ENCODE results near the gene OXLD1. TPM values are rescaled to one million over a fixed set of nuclear protein-coding genes. Genes with fewer than 3 reads are reported as not detected.

Gene OXLD1
- polyA plus RNA-seq, 4 donors, result 14.6 to 28.2 (median 19.5) TPM

DNA sequence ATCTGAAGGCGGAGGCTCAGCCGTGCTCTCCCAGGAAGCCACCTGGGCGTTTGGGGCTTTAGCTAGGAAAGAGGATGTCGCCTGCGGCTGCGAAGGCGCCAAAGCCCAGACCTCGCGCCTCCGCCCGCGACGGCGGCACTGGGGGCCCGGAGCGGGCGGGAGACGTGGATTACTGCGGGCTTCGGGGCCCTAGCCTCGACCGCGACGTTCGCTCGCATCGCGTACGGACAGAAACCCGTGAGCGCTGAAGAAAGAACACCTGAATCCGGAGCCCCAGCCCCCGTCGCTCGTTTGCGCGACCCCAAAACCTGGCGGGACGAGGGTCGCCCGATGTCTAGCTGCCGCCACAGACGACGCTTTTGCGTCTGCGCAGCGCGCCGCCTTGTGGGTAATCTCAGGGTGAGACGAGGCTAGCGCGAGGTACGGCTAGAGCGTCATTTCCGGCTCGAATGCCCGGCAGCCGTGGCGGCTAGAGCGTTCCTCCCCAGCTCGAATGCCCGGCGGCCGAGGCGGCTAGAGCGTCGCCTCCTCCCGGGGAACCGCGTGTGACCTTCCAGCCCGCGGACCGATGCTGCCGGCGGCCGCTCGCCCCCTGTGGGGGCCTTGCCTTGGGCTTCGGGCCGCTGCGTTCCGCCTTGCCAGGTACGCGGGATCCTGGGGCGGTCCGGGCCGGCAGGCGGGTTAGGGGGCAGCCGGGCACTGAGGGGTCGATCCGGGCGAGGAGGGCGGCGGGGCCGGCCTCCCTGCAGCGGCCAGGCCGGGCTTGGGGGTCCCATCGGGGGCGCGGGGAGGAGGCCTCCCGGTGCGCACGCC lies 36.7 kb upstream of the OXLD1 start, which contains the start of gene MRPL12:
Gene MRPL12, plus strand, starts transcription at position 434 of the 813 bp plus-strand sequence. Its CDS starts 135 bp downstream, at position 569.
- DNase-seq (ENCODE audit: low read depth in 4 of 4, low spot score in 2 of 4), result peak in 3 of 4 donors; percentile 72 to 92 (median 85)

DNA sequence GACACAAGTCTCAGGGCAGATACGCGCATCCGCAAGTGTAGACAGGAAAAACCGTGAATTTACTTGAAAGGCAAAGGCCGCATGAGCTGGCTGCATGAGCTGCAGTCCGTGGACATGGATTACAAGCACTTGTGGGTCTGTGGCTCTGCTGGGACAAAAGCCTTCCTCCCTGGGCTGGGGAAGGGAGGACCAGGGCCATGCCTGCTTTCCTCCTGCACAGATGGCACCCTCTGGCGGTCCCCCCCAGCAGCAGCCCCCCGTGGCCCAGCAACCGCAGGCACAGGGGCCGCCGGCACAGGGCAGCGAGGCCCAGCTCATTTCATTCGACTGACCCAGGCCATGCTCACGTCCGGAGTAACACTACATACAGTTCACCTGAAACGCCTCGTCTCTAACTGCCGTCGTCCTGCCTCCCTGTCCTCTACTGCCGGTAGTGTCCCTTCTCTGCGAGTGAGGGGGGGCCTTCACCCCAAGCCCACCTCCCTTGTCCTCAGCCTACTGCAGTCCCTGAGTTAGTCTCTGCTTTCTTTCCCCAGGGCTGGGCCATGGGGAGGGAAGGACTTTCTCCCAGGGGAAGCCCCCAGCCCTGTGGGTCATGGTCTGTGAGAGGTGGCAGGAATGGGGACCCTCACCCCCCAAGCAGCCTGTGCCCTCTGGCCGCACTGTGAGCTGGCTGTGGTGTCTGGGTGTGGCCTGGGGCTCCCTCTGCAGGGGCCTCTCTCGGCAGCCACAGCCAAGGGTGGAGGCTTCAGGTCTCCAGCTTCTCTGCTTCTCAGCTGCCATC lies 35.1 kb upstream of the OXLD1 start:
- DNase-seq (ENCODE audit: low read depth in 4 of 4, low spot score in 2 of 4), result no peak

- no peak for DNase-seq (ENCODE audit: low read depth in 4 of 4, low spot score in 2 of 4)
These were observed 34.2 kb upstream of the OXLD1 start for GRCh38 chr17:81700353-81701287.

DNA sequence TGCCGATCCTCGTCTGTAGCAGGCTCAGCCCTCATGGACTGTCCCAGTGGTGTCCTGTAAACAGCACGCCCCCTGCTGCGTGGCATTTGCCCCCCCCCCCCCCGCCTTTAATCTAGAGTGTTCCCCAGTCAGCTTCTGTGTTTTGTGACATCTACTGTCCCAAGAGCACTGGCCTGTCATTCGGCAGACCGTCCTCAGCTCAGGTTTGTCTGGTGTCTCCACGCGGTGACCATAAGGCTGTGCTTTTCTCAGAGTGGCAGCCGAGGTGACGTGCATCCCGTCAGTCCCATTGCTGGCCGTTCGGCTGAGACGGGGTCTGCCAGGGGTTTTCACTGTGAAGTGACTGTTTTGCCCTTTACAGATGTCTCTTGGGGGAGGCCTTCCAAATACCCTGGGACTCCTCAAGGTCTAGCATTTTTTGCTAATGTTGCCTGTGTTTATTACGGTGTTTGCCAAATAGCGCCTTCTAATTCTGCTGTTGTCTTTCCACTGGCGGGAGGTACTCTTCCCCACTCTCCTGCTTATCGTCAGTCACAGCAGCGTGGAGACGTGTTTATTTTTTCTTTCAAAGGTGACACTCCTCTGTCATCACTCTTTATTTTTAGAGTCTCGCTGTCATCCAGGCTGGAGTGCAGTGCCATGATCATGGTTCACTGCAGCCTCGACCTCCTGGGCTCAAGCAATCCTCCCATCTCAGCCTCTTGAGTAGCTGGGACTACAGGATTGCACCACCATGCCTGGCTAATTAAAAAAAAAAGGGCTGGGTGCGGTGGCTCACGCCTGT lies 31.0 kb upstream of the OXLD1 start:
- no peak for DNase-seq (ENCODE audit: low read depth in 4 of 4, low spot score in 2 of 4)

DNA sequence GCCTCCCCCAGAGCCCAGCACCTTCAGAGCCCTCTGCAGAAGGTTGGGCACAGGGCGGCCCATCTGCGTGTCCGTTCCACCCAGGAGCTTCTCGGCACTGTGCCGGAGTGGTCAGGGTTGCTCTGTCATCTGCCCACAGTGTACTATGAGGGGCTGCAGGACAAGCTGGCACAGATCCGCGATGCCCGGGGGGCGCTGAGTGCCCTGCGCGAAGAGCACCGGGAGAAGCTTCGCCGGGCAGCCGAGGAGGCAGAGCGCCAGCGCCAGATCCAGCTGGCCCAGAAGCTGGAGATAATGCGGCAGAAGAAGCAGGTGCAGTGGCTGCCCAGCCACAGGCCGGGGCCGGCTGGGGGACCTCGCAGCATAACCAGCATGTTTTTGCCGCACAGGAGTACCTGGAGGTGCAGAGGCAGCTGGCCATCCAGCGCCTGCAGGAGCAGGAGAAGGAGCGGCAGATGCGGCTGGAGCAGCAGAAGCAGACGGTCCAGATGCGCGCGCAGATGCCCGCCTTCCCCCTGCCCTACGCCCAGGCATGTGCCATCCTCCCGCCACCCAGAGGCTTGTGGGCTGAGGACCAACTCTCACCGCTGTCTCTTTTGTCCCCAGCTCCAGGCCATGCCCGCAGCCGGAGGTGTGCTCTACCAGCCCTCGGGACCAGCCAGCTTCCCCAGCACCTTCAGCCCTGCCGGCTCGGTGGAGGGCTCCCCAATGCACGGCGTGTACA lies 30.0 kb upstream of the OXLD1 start:
- no peak for DNase-seq (ENCODE audit: low read depth in 4 of 4, low spot score in 2 of 4)

GRCh38 chr17:81695801-81696200 lies 29.4 kb upstream of the OXLD1 start:
- DNase-seq (ENCODE audit: low read depth in 4 of 4, low spot score in 2 of 4), result no peak

GRCh38 chr17:81695211-81695610 lies 28.8 kb upstream of the OXLD1 start:
- no peak for DNase-seq (ENCODE audit: low read depth in 4 of 4, low spot score in 2 of 4)

GRCh38 chr17:81694810-81695209 lies 28.4 kb upstream of the OXLD1 start:
- DNase-seq (ENCODE audit: low read depth in 4 of 4, low spot score in 2 of 4), result no peak

DNA sequence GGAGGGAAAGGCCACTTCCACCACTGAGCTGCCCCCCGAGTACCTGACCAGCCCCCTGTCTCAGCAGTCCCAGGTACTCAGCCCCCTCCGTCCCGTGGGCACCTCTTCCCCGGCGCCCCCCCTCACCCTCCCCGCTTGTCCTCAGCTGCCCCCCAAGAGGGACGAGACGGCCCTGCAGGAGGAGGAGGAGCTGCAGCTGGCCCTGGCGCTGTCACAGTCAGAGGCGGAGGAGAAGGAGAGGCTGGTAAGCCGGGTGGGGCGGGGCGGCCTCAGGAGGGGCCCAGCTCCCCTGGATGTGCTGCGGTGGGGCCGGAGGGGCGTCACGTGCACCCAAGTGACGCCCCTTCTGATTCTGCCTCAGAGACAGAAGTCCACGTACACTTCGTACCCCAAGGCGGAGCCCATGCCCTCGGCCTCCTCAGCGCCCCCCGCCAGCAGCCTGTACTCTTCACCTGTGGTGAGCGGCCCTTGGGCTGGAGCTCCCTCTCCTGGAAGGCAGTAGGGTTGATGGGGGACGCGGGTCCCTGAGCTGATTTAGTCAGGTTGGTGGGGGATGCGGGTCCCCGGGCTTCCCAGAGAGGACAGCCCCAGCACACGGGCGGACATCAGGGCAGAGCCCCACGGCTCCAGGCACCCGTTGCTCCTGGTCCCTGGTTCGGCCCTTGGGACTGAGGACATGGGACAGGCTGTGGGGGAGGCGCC lies 27.3 kb upstream of the OXLD1 start:
- no peak for DNase-seq (ENCODE audit: low read depth in 4 of 4, low spot score in 2 of 4)

- DNase-seq (ENCODE audit: low read depth in 4 of 4, low spot score in 2 of 4), result no peak
These were observed 25.2 kb upstream of the OXLD1 start for GRCh38 chr17:81691608-81692007.

GRCh38 chr17:81691196-81691595 lies 24.8 kb upstream of the OXLD1 start:
- no peak for DNase-seq (ENCODE audit: low read depth in 4 of 4, low spot score in 2 of 4)

DNA sequence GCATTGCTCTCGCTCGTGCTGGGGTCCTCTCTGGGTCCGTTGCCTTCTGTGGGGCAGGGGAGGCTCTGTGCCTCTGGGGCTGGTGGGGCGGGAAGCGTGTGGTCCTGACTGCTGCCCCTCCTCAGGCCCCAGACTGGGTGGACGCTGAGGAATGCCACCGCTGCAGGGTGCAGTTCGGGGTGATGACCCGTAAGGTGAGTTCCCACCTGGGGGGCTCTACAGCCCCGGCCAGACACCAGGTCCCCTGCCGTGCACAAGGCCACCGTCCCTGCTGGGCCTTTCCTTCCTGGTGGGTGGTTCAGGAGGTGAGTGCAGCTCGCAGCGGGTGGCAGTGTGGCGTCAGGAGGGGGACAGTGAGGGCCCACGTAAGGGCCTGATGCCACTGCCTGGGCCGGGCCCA lies 24.1 kb upstream of the OXLD1 start:
- no peak for DNase-seq (ENCODE audit: low read depth in 4 of 4, low spot score in 2 of 4)

GRCh38 chr17:81690066-81690465 lies 23.7 kb upstream of the OXLD1 start:
- DNase-seq (ENCODE audit: low read depth in 4 of 4, low spot score in 2 of 4), result no peak

DNA sequence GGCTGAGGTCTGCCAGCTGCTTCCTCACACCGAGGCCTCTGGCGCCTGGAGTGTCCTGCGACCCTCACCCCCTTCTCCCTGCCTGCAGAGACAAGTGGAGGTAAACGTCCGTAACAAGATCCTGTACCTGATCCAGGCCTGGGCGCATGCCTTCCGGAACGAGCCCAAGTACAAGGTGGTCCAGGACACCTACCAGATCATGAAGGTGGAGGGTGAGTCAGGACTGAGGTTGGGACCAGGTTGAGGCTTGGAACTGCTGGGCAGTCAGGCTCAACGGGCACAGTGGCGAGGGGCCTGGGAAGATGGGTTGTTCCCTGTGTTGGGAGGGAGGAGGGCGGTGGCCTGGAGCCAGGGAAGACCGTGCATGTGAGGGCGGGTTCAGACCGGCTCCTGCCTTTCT lies 22.2 kb upstream of the OXLD1 start:
- DNase-seq (ENCODE audit: low read depth in 4 of 4, low spot score in 2 of 4), result no peak

GRCh38 chr17:81687770-81688541 lies 21.6 kb upstream of the OXLD1 start:
- DNase-seq (ENCODE audit: low read depth in 4 of 4, low spot score in 2 of 4), result no peak

DNA sequence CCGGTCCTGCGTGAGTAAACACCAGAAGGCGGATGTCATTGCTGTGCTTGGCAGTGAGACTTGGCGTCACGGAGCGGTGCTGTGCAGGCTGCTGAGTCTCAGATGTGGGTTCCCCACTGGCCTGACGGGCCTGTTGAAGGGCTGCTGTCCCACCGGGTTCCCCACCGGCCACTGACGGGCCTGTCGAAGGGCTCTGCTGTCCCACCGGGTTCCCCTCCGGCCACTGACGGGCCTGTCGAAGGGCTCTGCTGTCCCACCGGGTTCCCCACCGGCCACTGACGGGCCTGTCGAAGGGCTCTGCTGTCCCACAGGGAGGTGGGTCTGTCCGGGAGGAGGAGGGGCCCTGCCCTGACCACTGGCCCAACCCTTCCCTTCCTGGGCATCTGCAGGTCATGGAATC lies 20.2 kb upstream of the OXLD1 start:
- DNase-seq (ENCODE audit: low read depth in 4 of 4, low spot score in 2 of 4), result no peak

DNA sequence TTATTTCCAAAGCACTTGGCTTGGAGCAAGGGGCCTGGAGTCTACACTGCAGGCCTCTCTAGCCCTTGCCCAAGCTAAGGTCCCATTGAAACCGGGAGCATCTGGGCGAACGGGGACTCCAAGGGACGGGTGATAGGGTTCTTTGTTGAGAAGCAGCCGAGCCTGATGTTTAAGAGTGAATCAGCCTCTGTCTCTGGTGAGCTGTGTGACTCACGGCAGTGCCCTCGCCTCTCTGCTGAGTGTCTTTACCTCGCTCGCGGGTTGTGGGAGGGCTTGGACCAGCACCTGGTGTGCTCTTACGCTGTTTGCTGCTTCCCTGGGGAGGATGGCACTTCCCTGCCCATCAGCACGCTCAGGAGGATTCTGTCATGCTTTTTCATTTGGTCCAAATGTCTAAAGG lies 18.7 kb upstream of the OXLD1 start:
- no peak for DNase-seq (ENCODE audit: low read depth in 4 of 4, low spot score in 2 of 4)

DNA sequence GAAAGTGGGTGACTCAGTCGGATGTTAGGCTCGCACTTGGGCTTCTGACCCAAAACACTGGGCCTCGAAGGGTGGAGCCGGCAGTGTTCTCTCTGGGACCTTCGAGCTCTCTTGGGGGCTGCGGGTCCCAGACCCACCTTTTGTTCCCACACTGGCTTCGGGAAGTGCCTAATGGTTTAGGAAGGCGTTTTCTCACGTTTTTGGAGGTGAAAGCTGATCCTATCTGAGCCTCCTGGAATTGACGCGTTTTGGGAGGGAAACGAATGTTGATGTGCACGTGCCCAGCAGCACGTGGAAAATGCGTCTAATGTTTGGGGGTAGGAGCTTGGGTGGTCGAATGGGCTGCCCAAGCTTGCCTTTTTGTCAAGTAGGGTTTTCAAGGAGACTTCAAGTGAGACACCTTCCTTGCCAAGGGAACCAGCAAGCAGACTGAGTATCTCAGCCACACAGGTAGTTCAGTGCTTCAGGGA lies 18.1 kb upstream of the OXLD1 start:
- DNase-seq (ENCODE audit: low read depth in 4 of 4, low spot score in 2 of 4), result no peak
